Activated T-cell treated with anti-CD3 and anti-CD28 coated beads, Interleukin-2, amount 50 U/mL, for 4 hours (primary cell): ENCODE measurements around the gene HECTD3. TPM values are rescaled to one million over a fixed set of nuclear protein-coding genes. Genes with fewer than 3 reads are reported as not detected.
A peak's percentile ranks its signal among the peaks of the same experiment; 100 is the strongest.
"Not testable (repeated sequence)": the region's sequence is repeated elsewhere in the genome, so short reads cannot be mapped to it uniquely, and the experiment has no call there.

Experiments used
- ATAC-seq, 2 donors: fragments of 200-7000 bp; cut with Tn5 transposase; one replicate each; pipeline ENCODE4 v1.10.0; 2021
- DNase-seq: peaks from one replicate; pipeline ENCODE4 v3.0.0-alpha.2; 2020
- H3K27me3 Mint-ChIP-seq: one replicate; pipeline ENCODE4 v1.8.0; 2021; ENCODE audit warnings: low read depth, mixed read lengths
- H3K36me3 Mint-ChIP-seq: one replicate; pipeline ENCODE4 v1.8.0; 2022; ENCODE audit warnings: mixed read lengths; ENCODE audit not compliant: insufficient read depth
- H3K4me1 Mint-ChIP-seq: one replicate; pipeline ENCODE4 v1.8.0; 2021; ENCODE audit warnings: low read depth, mixed read lengths
- H3K4me3 Mint-ChIP-seq: one replicate; pipeline ENCODE4 v1.8.0; 2021; ENCODE audit warnings: mild to moderate bottlenecking, moderate library complexity, mixed read lengths
- H3K9me3 Mint-ChIP-seq: one replicate; pipeline ENCODE4 v1.8.0; 2021; ENCODE audit warnings: mixed read lengths
- total RNA-seq, 3 donors: library from RNA; stranded (reverse); gene quantifications; one replicate each; pipeline ENCODE4 v1.2.1, GENCODE V29; 2021

HECTD3 gene
- total RNA-seq, 3 donors from 2014 or later, result 27.4 to 30.4 (median 30.2) TPM

DNA sequence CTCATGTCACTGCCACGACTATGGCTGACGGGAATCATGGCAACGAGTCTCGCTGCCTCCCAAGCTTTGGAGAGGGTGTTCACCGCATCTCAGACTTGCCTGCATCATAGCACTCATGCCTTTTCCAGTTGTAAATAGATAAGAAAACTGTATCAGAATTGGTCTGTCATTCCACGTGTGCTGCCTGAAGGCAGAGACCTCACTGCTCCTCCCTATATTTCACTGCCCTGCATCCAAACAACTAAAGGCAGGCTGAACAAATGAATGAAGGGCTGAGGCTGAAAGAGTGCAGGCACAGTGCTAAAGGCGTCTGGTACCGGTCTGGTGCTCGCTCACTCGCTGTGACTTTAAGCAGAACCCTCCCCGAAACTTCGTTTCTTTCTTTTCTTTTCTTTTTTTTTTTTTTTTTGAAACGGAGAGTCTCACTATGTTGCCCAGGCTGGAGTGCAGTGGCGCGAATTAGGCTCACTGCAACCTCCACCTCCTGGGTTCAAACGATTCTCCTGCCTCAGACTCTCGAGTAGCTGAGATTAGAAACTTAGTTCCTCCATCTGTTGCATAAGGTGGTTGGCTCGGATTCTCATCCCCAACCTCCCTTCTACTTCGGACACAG, 25.3 kb downstream of the HECTD3 start:
- ATAC-seq (no peak), DNase-seq (no peak)
- no peaks in the 10 kb centered on the region for H3K27me3 Mint-ChIP-seq
- H3K4me1 Mint-ChIP-seq, result peaks cover 23% of the 10 kb centered on the region
- H3K4me3 Mint-ChIP-seq, result peak overlapping the region; percentile 98
- H3K36me3 Mint-ChIP-seq, result peaks cover 11% of the 10 kb centered on the region
- H3K9me3 Mint-ChIP-seq, result no peaks in the 10 kb centered on the region

DNA sequence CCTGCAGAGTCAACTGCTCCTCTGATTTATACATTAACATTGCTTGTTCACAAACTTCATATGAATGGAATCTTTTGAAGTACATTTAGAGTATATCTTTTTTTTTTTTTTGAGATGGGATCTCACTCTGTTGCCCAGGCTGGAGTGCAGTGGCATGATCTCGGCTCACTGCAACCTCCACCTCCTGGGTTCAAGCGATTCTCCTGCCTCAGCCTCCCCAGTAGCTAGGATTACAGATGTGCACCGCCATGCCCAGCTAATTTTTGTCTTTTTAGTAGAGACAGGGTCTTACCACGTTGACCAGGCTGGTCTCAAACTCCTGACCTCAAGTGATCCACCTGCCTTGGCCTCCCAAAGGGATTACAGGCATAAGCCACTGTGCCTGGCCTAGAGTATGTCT, 33.8 kb downstream of the HECTD3 start:
- DNase-seq, H3K27me3 Mint-ChIP-seq, H3K9me3 Mint-ChIP-seq, H3K4me3 Mint-ChIP-seq, H3K4me1 Mint-ChIP-seq, ATAC-seq: not testable (repeated sequence)
- H3K36me3 Mint-ChIP-seq, result peaks cover 39% of the 10 kb centered on the region

DNA sequence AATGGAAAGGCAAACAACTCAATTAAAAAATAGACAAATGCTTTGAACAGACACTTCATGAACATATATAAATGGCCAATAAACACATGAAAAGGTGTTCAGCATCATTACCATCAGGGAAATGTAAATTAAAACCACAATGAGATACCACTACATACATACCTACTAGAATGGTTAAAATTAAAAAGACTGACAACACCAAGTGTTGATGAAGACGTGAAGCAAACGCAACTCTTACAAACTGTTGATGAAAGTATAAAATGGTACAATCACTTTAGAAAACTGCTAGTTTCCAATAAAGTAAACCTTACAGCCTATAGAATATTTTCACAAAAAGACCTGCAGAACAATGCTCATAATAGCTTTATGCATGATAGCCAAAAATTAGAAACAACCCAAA, 34.9 kb downstream of the HECTD3 start:
- Mint-ChIP-seq H3K4me1 (peaks cover 3% of the 10 kb centered on the region), H3K27me3 (no peaks in the 10 kb centered on the region), H3K36me3 (peaks cover 36% of the 10 kb centered on the region), H3K9me3 (no peaks in the 10 kb centered on the region), H3K4me3 (no peak overlapping the region)
- DNase-seq (no peak), ATAC-seq (no peak)

DNA sequence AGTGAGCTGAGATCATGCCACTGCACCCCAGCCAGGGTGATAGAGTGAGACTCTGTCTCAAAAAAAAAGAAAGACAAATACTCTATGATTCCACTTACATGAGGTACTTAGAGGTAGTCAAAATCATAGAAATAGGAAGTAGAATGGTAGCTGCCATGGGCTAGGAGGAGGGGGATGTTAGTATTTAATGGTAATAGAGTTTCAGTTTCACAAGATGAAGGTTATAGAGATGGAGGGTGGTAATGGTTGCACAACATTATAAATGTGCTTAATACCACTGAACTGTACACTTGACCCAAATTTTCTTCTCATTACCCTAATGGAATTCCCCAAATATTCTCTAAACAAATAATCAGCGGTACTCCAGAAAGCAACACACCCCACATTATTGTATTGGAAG, 37.5 kb downstream of the HECTD3 start:
- Mint-ChIP-seq H3K9me3 (no peaks in the 10 kb centered on the region), H3K36me3 (peaks cover 24% of the 10 kb centered on the region), H3K4me3 (no peak overlapping the region), H3K4me1 (peaks cover 3% of the 10 kb centered on the region), H3K27me3 (no peaks in the 10 kb centered on the region)
- DNase-seq (no peak), ATAC-seq (no peak)

DNA sequence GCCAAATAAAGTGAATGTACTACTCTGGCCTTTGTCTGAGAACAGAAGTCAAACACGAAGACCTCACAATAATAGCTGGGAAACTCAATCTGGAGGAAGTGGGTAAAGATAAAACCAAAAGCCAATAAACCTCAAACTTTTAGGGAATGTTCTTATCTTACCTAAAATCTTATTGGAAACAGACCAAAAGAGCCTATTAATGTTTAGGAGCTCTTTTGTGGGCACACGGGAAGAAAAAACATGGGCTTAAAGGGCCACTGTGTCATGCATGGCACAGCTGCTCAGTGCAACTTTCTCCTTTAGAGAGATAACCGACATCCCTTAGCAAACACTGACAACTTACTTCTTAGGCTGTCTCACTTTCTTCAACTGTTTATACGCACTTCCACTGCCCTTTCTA, 40.8 kb downstream of the HECTD3 start:
- peaks cover 6% of the 10 kb centered on the region for H3K36me3 Mint-ChIP-seq
- DNase-seq (no peak), ATAC-seq (no peak)
- H3K4me1 Mint-ChIP-seq, result peaks cover 3% of the 10 kb centered on the region
- H3K9me3 Mint-ChIP-seq, result no peaks in the 10 kb centered on the region
- no peaks in the 10 kb centered on the region for H3K27me3 Mint-ChIP-seq
- no peak overlapping the region for H3K4me3 Mint-ChIP-seq

DNA sequence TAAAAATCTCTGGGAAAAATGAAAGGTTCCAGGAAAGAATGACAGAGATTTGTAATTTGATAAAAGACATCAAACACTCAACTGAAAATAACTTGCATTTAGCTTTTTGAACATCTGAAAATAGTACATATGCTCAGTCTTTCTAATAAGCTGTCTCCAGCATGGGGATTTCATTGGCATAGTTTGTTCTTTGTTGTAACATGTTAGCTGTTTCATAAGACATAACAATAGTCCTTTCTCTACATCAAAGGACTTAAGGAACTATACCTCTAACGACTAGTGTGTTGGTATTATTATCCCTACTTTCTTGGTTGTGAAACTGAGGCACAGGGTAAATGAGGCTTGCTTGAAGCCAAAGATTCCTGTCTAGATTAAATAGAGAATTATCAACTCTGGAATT, 46.7 kb downstream of the HECTD3 start:
- Mint-ChIP-seq H3K4me3 (no peak overlapping the region), H3K9me3 (no peaks in the 10 kb centered on the region), H3K4me1 (no peaks in the 10 kb centered on the region), H3K27me3 (no peaks in the 10 kb centered on the region), H3K36me3 (peaks cover 13% of the 10 kb centered on the region)
- DNase-seq (no peak), ATAC-seq (no peak)

DNA sequence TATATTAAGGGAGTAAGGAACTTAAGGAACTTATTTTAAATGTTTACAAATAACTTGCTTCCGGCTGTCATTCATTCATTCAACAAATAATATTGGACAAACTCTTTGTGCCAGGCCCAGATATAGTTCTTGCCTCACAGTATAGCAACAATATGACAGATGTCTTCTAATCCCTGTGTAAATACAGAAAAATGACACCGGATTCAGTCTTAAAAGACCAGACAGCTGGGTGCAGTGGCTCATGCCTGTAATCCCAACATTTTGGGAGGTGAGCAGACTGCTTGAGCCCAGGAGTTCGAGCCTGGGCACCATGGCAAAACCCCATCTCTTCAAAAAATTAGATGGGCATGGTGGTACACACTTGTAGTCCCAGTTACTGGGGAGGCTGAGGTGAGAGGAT, 48.4 kb downstream of the HECTD3 start:
- H3K27me3 Mint-ChIP-seq, result no peaks in the 10 kb centered on the region
- DNase-seq (no peak), ATAC-seq (no peak)
- no peak overlapping the region for H3K4me3 Mint-ChIP-seq
- H3K9me3 Mint-ChIP-seq, result no peaks in the 10 kb centered on the region
- H3K4me1 Mint-ChIP-seq, result no peaks in the 10 kb centered on the region
- peaks cover 17% of the 10 kb centered on the region for H3K36me3 Mint-ChIP-seq

DNA sequence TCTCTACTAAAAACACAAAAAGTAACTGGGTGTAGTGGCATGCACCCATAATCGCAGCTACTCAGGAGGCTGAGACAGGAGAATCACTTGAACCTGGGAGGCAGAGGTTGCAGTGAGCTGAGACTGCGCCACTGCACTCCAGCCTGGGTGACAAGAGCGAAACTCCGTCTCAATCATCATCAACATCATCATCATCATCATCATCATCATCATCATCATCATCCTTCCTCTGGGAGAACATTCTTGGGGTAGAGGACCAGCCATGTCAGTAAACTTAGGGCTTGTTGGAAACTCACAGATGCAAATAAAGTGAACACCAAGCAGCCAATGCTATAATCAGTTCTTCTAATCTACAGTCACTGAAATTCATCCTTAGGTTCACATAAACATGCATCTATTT, 49.1 kb downstream of the HECTD3 start:
- H3K9me3 Mint-ChIP-seq, DNase-seq, H3K27me3 Mint-ChIP-seq, H3K4me1 Mint-ChIP-seq, ATAC-seq, H3K4me3 Mint-ChIP-seq: not testable (repeated sequence)
- H3K36me3 Mint-ChIP-seq, result peaks cover 20% of the 10 kb centered on the region

DNA sequence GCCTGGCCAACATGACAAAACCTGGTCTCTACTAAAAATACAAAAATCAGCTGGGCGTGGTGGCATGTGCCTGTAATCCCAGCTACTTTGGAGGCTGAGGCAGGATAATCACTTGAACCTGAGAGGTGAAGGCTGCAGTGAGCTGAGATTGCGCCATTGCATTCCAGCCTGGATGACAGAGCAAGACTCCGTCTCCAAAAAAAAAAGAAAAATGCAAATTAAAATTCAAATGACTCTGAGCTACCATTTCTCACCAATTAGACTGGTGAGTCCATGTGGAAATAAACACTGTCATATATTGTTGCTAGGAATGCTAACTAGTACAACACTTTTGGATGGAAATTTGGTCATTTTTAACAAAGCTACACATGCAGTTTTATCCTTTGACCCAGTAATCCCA, 53.6 kb downstream of the HECTD3 start:
- H3K4me3 Mint-ChIP-seq, H3K4me1 Mint-ChIP-seq: not testable (repeated sequence)
- H3K36me3 Mint-ChIP-seq, result peaks cover 19% of the 10 kb centered on the region

DNA sequence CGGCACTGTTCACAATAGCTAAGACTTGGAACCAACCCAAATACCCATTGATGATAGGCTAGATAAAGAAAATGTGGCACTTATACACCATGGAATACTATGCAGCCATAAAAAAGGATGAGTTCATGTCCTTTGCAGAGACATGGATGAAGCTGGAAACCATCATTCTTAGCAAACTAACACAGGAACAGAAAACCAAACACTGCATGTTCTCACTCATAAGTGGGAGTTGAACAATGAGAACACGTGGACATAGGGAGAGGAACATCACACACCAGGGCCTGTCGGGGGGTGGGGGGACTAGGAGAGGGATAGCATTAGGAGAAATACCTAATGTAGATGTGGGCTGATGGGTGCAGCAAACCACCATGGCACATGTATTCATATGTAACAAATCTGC, 55.0 kb downstream of the HECTD3 start:
- peaks cover 17% of the 10 kb centered on the region for H3K36me3 Mint-ChIP-seq
- not testable (repeated sequence) for H3K4me3 Mint-ChIP-seq, ATAC-seq

More for the DNA sequence above, 53.6 kb downstream of the HECTD3 start:
- not testable (repeated sequence) for H3K27me3 Mint-ChIP-seq, H3K9me3 Mint-ChIP-seq, DNase-seq, ATAC-seq

More for the DNA sequence above, 55.0 kb downstream of the HECTD3 start:
- not testable (repeated sequence) for H3K4me1 Mint-ChIP-seq, DNase-seq, H3K27me3 Mint-ChIP-seq, H3K9me3 Mint-ChIP-seq

Other genes starting within 250 kb of the HECTD3 start
- gene RPS8, start 235.8 kb downstream of the HECTD3 start, total RNA-seq, result 1,000 to 10,000 TPM; 2,825 to 3,013 (median 2,945) TPM
- under 1 TPM; 0.53 to 0.63 (median 0.57) TPM for gene BEST4, start 223.2 kb downstream of the HECTD3 start, total RNA-seq
- gene PLK3, start 210.9 kb downstream of the HECTD3 start, total RNA-seq, result 100 to 1,000 TPM; 186 to 239 (median 203) TPM
- not detected for gene DYNLT4, start 204.0 kb downstream of the HECTD3 start, total RNA-seq
- 10 to 100 TPM in 1 of 3 donors, 1 to 10 TPM in 2; 8.2 to 14.0 (median 8.3) TPM for gene BTBD19, start 202.8 kb downstream of the HECTD3 start, total RNA-seq
- gene PTCH2, start 168.1 kb downstream of the HECTD3 start, total RNA-seq, result 1 to 10 TPM; 1.4 to 1.9 (median 1.6) TPM
- 10 to 100 TPM; 61.8 to 67.2 (median 66.7) TPM for gene EIF2B3, start 24.7 kb downstream of the HECTD3 start, total RNA-seq
- 100 to 1,000 TPM in 1 of 3 donors, 10 to 100 TPM in 2; 95.0 to 112 (median 99.1) TPM for gene UROD, start 930 bp upstream of the HECTD3 start, total RNA-seq
- 1 to 10 TPM in 1 of 3 donors, under 1 TPM in 2; 0.63 to 1.1 (median 0.68) TPM for gene ZSWIM5, start 195.3 kb upstream of the HECTD3 start, total RNA-seq